A673 (cell line): ENCODE measurements around the gene RPS2.

ENCODE experiments used
- EZH2 ChIP-seq: fragments of 200-600 bp; sonication (generic); IDR thresholded peaks from 2 replicates; pipeline ENCODE4 v1.6.1; 2017; ENCODE audit warnings: borderline replicate concordance, low read depth, mild to moderate bottlenecking, mixed read lengths, antibody characterized with exemption, low read length; ENCODE audit not compliant: poor library complexity, severe bottlenecking
- TF ChIP-seq, protein P1 (sequence below): fragments of 300-800, 200-600 bp; sonication (generic); conservative IDR thresholded peaks from 2 replicates; pipeline ENCODE4 v1.5.1; 2017; ENCODE audit warnings: low read depth, mild to moderate bottlenecking, antibody characterized with exemption, low read length, moderate library complexity, mixed read lengths

DNA sequence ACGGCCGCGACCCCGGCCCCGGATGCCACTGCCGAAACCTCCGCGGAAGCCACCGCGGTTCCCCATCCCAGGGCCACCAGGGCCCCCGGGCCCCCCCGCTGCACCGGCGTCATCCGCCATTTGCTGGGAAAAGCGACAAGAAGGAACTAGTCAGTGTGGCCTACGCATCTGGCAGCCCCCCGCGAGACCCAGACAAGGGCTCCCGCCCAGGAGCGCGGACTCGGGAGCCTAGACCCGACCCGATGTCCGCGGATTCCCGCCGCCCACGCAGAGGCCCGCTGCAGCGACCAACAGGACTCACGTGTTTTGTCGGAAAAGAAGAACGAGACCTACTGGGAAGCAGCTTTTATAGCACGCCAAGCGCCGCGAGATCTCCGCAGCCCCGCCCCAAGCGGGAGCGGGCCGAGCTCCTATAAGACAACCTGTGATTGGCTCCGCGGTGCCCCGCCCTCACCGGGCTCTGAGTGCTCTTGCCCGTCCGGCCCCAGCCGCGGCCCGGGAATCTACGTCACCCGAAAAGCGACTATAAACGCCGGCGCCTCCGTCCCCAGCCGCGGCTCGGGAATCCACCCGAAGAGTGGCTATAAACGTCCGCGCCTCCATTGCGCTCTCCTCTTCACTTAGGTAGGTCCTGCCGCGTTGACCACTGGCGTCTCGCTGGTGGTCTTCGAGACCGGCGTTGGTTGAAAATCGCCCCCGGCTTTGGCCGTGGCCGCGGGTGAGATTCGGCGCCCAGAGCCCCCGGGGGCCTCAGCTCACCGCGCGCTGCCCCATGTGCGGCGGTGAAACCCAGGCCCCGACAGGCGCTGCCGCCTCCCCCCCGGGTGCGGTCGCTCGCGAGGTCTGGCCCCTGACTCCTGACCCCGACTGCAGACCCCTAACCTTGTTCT, at the start of gene RPS2:
- TF ChIP-seq, protein P1, sequence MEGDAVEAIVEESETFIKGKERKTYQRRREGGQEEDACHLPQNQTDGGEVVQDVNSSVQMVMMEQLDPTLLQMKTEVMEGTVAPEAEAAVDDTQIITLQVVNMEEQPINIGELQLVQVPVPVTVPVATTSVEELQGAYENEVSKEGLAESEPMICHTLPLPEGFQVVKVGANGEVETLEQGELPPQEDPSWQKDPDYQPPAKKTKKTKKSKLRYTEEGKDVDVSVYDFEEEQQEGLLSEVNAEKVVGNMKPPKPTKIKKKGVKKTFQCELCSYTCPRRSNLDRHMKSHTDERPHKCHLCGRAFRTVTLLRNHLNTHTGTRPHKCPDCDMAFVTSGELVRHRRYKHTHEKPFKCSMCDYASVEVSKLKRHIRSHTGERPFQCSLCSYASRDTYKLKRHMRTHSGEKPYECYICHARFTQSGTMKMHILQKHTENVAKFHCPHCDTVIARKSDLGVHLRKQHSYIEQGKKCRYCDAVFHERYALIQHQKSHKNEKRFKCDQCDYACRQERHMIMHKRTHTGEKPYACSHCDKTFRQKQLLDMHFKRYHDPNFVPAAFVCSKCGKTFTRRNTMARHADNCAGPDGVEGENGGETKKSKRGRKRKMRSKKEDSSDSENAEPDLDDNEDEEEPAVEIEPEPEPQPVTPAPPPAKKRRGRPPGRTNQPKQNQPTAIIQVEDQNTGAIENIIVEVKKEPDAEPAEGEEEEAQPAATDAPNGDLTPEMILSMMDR: peak; percentile 3; the same call in 1 of the 2 replicates
- TF ChIP-seq EZH2: no peak
